ENCODE data around the gene ZHX3.
A peak's percentile ranks its signal among the peaks of the same experiment; 100 is the strongest.

Gene ZHX3

DNA sequence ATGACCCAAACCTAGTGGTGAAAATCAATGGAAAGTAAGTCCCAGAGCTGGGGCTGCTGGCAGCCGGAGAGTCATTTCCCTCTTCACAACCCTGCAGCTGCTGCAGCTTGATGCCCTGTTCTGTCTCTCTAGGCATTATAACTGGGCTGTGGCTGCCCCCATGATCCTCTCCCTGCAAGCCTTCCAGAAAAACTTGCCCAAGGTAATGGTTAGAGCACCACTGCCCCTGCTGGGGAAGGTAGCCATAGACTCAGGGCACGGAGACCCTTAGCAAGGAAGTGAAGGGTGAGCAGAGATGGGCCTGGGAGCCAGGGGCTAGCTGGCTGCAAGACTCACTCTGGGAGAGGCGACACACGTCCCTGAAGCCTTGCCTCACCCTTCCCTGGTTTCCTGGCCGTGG lies 35.1 kb upstream of the ZHX3 start:
- no peak for DNase-seq

DNA sequence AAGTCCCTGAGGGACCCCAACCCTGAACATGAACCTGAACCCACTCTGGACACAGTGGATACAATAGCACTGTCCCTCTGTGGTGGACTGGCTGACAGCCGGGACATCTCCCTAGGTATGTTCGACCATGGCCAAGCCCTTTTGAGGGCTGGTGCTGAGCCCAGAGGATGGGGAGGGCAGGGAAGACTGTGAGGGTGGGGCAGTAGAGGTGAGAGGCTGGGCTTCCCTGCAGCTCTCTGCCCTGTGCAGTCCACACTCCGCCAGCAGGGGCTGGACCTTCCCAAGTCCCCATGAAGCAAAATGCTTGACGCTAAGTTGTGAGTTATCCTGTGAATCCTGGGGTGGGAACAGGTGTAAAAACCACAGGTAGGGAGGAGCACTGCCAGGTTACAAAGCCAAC lies 34.6 kb upstream of the ZHX3 start:
- no peak for DNase-seq

DNA sequence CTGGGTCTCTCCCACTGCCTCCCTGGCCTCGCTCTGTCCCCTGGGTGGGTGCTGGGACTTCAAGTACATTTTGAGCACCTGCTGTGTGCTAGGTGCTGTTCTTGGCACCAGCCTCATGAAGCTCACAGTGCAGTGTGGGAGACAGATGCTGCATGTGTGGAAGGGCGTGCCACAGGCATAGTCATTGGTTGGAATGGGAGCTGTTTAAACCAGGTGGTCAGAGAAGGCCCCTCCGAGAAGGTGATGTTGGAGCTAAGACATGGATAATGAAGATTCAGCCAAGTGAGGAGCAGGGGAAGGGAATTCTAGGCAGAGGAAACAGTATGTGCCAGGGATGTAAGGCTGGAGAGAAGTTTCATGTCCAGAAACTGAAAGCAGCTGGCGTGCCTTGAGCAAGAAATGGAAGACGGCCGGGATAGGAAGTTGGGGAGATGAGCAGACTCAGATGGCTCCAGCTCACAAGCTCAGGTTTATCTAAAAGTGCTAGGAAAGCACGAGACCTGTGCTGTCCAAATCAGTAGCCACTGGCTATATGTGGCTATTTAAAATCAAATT lies 33.0 kb upstream of the ZHX3 start:
- DNase-seq, result no peak

DNA sequence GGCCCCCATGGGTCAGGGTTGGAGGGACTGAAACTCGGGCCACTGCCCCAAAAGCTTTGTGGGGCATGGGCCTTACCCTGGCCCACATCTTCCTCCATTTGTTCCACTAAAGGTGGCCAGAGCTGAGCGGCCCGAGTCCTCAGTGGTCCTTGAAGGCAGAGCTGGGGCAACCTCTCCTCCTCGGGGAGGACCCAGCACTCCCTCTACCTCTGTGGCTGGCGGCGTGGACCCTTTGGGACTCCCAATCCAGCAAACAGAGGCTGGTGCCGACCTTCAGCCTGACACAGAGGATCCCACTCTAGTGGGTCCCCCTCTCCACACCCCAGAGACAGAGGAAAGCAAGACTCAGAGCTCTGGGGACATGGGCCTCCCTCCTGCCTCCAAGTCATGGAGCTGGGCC lies 32.4 kb upstream of the ZHX3 start:
- no peak for DNase-seq

DNA sequence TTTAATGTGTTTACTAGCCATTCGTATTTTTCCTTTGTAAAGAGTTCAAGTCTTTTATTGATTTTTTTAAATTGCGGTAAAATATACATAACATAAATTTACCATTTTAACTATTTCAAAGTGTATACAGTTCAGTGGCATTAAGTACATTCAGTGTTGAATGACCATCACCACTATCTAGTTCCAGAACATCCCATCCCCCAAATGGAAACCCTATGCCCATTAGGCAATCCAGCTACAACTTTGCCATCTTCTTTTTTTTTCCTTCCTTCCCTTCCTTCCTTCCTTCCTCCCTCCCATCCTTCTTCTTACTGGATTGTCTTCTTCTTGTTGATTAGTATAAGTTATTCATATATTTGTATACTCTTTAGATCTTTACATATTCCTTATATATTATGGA lies 31.7 kb upstream of the ZHX3 start:
- no peak for DNase-seq

DNA sequence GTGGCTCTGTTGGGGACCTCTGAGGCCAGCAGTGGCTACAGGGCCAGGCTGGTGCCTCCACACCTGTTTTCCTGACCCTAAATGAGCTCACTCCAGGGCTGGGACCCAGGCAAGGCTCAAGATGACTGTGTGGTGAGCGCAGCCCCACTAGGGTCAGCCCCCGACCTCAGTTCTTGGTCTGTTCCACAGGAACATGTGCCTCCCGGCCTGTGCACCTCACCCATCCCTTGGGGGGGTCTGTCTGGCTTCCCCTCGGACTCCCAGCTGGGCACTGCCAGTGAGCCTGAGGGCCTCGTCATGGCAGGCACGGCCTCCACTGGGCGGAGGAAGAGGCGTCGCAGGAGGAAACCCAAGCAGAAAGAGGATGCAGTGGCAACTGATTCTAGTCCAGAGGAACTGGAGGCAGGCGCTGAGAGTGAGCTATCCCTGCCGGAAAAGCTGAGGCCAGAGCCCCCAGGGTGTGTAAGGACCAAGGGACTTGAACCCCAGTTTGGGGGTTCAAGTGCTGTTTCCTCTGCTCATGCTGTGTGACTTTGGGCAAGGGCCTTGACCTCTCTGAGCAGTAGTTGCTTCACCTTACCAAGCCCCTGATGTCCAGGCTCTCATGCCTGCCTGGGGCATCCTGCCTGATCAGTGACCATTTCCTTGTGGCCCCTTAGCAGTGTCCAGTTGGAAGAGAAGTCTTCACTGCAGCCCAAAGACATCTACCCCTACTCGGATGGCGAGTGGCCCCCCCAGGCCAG lies 31.1 kb upstream of the ZHX3 start:
- no peak for DNase-seq

DNA sequence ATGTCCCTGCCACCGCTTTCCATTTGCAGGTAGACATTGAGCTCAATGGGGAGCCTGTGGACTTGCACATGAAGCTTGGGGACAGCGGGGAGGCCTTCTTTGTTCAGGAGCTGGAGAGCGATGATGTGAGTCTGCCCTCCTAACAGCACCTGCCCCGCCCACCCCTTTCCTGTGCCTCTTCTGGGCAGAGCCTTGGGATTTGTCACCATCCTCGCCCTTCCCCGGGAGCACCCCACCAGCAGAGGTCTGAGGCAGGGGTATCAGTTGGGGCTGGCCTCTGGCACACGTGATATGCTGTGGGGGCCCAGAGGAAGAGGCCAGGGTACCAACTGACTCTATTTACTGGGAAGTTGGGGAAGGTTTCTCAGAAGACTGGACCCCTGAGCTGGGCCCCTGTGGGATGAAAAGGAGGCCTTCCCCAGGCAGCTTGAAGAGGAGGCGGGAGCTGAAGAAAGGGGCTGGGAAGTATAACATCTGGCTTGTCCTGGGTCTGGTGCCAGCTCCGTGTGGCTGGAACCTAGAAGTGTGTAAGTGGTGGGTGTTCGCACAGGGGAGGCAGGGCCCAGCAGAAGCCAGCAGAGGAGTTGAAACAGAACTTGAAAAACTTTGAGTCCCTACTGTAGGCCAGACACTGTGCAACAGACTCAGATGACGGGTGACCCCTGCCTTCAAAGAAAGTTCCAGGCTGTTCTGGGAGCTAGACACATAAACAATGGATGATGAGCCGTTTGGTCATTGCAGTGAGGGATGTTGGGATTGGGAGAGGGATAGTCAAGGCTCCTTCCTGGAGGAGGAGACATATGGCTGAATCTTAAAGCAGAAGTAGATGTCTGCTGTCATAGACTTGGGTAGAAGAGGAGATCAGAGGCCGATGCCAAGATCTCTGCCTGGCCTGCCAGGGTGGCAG lies 30.2 kb upstream of the ZHX3 start:
- no peak for DNase-seq

DNA sequence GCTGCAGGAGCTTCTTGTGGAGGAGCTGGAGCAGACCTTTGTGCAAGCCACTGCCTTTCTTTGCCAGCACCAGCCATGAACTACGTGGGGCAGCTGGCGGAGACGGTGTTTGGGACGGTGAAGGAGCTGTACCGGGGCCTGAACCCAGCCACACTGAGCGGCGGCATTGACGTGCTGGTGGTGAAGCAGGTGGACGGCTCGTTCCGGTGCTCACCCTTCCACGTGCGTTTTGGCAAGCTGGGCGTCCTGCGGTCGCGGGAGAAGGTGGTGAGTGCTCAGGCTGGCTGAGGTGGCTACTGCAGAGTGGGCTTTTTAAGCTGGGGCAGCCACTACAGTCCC lies 28.2 kb upstream of the ZHX3 start:
- no peak for DNase-seq

DNA sequence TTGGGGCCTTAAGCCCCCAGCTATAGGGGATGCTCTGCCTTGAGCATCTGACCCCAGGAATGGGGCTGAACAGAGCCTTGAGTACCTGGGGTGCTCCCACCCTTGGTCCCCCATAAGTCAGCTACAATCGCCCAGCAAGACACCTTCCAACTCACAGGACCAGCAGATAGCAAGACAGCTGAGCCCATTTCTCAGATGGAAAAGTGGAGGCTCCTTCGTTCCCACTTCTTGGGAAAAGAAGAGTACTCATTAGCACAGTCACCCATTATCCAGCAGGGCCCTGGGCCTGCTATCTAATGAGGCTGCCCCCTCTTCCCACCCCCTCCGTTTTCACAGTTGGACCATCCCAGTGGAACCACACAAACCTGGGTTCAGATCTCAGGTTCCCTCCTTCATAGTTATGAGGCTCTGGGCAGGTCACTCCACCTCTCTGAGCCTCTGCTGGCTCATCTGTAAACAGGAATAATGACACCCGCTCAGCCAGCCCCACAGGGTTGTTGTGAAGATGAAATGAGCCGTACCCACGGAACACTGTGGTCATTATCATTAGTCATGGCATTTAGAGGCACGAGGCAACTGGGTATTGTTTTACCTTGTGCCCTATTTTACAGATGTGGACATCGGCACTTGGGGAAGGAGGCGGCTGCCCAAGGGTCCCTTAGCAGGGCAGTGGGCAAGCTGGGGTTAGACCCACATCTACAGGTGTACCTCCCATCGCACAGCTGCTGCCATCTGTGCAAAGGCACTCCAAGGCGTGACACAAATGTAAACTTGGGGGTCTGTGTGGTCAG lies 27.6 kb upstream of the ZHX3 start:
- no peak for DNase-seq

DNA sequence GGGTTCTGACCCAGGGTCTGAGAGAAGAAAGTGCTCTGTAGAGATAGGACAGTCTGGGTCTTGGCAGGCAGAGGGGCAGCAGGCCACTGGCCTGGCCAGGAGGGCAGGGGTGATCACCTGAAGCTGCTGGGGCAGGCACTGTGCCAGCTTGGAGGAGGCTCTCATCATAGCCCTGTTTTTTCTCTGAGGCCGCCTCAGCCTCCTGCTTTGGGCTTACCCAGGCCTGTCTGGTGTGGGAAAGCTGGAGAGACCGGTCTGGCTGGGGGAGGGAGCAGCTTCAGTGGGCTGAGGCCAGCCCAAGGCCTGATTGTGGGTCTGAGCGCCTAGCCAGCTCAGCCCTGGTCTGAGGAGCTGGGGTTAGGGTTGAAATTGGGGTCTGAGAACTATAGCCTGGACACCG lies 26.9 kb upstream of the ZHX3 start:
- DNase-seq, result no peak

DNA sequence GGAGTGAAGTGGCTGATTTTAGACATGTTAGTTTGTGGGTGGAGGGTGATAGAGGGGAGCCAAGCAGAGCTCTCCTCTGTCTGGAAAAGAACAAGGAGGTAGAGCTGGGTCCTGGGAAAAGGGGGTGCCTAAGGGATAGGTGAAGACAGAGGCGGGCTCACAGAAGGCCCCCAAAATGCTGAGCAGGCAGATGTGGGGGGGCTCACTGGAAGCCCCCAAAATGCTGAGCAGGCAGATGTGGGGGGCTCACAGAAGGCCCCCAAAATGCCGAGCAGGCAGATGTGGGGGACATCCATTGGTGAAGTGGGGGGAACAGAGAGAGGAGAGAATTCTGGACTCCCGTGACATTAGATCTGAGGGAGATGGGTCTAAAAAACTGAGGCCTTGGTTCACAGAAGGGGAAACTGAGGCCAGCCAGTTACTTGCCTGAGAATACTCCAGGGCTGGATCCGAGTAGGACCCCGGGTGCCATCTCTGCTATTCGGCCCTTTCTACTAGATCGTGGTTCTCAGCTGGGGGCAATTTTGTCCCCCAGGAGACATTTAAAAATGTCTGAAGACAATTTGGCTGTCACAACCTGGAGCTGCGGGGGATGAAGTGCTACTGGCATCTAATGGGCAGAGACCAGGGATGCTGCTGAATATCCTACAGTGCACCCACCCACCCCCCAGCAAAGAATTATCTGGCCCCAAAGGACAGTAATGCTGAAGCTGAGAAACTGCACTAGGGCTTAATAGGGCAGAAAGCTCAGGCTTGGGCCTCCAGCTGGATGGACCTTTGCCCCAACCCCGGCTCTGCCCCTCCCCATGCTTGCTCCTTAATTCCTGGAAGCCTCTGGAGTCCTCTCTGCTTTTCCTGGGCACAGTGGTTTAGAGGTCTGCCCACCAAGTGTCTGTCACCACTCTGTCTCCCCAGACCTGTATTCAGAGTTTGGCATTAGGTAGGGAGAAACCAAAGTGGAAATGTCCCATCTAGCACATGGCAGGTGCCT lies 25.2 kb upstream of the ZHX3 start:
- peak; percentile 13 for DNase-seq

DNA sequence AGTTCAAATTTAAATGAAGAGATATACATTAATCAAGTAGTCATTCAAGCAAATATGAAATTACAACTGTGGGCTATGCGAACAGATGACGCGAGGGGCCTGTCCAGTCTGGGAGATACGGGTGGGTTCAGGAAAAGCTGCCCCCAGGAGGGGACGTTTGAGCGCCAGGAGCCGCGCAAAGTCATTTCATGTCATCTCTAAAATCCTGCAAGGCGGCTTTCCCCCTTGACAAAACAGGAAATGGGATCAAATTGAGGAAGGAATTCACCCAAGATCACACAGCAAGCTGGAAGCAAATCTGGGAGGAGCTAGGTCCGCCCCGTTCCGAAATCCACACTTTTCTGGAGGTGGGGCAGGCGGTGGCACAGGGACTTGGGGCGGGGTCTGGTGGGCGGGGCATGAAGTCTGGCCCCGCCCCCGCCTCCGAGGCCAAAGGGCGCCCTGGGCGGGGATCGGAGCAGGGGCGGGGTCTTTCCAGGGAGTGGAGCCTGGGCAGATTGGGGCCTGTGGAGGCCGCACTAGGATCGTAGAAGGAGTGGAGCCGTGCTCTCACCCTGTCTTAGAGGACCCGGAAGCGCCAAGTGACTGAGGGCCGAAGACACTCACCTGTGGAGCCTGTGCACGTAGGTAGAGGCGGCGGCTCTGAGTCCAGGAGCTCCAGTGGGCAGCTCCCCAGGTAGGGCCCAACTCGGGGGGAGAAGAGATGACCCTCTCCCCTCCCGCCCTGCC lies 23.0 kb upstream of the ZHX3 start, which contains the start of gene LPIN3:
Gene LPIN3 (plus strand): TSS at position 495 of the 729 bp plus-strand sequence. CDS start 4,983 bp downstream, outside the sequence.
- peak; percentile 89 for DNase-seq

DNA sequence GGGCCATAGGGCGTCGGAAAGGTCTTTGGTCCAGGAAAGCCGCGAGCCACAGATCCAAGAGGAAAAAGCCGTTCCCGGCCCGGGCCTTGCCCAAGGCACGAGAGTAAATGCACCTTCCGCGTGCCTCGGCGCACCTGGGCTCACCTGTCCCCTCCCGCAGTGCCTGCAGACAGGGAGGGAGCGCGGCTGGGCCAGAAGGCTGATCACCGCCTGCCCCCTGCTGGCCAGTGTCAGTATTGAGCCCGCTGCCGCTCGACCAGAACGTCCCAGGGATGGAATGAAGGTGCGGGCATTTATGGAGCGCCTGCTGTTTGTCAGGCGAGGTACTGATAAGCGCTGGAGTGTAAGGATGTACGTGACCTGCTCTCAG lies 22.4 kb upstream of the ZHX3 start:
- DNase-seq, result peak; percentile 84

DNA sequence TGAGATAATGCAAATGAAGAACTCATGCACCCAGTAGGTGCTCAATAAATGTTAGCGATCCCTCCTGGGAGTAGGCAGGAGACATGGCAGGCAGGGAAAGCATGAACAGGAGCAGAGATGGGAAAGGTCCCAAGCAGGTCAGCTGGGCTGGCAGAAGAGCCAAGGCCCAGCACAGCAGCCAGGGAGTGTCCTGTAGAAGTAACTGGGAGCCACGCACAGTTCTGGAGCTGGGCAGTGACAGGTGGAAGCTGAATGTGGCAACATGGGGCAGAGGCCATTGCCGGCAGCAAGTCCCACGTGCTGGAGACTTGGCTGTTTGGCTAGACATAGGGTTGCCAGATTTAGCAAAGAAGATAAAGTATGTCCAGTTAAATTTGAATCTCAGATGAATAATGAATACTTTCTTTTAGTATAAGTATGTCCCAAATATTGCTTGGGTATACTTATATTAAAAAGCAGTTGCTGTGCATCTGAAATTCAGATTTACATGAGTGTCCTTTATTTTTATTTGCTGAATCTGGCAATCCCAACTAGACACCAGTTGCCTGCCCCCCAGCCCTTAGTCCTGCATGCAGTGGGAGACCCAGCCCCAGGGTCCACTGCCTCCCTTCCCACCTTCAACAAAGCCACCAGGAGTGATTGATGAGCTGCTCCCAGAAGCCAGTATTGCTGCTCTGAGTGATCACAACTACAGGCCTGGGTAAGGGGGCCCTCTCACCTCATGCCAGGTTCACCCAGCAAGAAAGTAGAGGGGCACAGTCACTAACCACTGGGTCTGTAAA lies 19.4 kb upstream of the ZHX3 start:
- DNase-seq, result no peak

DNA sequence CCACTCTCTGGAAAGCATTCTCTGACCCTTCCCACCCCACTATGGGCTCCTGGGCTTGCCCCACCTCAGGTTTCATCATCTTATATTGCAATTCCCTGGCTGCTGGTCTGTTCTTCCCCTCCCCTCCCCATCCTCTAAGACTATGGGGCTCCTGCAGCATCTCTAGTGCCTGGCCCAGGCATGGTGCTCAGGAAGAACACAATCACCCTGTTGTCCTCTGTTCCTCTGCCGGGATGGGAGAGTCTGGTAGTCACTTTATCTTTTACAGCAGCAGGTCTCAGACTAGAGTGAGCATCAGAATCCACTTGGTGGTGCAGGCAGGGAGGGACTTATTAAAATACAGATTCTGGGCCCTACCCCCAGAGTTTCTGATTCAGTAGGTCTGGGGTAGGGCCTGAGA lies 18.1 kb upstream of the ZHX3 start:
- DNase-seq, result no peak

DNA sequence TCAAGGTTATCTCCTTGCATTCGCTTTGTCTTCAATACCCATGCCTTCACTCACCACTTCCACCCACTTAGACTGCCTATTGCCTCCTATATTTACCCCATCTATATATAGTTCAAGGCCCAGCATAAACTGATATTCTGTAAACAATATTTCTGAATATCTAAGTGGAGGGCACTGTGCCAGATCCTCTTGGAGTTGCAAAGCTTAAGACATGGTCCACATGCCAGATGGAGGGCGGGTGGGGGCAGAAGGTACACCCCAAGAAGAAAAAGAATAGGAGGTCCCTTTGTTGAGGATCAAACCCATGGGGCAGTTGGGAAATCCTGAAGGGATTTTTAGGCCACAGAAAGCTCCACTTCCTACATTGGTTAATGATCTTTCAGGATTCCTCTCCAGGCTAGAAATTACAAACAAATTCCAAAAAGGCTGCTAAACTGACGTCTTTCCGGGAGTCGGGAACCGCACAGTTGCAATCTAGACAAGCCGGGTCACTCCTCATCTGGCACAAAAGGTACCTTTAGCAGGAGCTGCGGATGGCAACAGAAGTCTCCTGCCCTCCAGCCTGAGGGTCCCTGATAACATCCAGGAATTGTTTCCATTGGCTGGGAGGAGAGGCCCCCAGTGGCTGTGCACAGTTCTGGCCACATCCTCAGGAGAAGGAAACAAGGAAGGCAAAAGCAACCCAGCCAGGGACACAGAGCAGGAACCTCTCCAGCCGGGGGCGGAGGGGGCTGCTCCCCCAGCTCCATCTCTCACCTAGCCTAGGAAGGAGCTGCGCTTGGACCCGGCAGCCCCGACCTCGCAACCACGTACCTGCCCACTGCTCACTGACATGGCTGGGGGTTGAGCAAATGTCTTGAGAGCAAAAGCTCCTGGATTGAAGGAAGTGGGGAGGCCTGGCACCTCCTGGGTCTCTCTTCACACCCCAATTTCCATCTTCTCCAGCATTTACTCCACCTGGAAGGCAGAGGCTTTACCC lies 17.2 kb upstream of the ZHX3 start:
- DNase-seq, result no peak

DNA sequence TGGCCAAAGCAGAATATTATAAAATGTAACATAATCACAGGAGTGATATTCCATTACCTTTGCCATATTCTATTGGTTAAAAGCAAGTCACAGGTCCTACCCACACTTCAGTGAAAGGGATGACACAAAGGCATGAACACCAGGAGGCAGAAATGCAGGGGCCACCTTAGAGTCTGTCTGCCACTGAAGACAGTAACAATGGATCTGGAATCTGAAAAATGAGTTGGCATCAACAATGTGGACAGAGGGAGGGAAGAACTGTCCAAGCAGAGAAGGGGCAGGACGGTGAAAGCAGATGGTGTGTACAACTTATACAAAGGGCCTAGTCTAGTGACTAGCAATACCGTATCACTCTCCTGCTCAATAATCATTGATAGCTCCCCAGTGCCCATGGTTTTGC lies 16.5 kb upstream of the ZHX3 start:
- DNase-seq, result peak; percentile 20

DNA sequence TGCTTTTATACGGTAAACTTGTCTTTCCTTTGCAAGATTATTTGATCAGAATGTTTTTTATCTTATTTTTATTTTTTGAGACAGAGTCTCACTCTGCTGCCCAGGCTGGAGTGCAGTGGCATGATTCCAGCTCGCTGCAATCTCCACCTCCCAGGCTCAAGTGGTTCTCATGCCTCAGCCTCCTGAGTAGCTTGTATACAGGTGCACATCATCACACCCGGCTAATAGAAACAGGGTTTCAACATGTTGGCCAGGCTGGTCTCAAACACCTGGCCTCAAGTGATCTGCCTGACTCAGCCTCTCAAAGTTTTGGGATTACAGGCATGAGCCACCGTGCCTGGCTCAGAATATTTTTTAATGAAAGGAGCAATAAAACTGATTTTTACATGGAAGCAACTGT lies 14.2 kb upstream of the ZHX3 start:
- DNase-seq, result no peak

DNA sequence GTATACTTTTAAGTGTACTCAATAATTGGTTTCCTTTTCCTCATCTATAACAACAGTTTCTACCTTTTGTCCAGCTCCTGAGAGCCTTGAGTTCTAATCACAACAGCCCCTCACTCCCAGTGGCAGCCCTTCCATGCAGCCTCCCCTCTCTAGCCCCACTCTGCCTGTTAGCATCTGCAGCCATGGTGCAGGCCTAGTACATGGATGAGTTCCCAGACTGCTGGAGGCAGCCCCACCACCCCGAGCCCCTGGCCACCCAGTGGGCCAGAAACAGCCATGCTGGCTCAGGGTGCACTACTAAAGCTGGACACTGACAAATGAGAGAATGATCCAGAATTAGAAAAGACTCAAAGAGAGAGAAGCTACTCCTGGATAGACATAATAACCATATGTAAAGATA lies 13.4 kb upstream of the ZHX3 start:
- DNase-seq, result no peak

Measured in right forelimb (tissue), 1 donor.